ENCODE results near the gene BDH1.

Gene BDH1

GRCh38 chr3:197564097-197564843 is 8.5 kb upstream of the BDH1 start:
- Histone ChIP-seq H3K9ac (ENCODE audit: low read length) (no peak overlapping the region), H3K27ac (ENCODE audit: low read length) (no peak overlapping the region), H3K79me2 (ENCODE audit: low read length) (no peaks in the 10 kb centered on the region), H3K4me2 (ENCODE audit: low read length) (no peak overlapping the region), H3K4me3 (ENCODE audit: low read length) (no peak overlapping the region), H3K27me3 (ENCODE audit: low read depth, low read length) (no peaks in the 10 kb centered on the region), H4K20me1 (ENCODE audit: insufficient read depth, low read length) (no peaks in the 10 kb centered on the region), H3K9me3 (ENCODE audit: insufficient read depth, low read length) (peaks cover 6% of the 10 kb centered on the region; the same call in 1 of the 2 replicates), H3K36me3 (replicated peaks; ENCODE audit: low read depth, low read length) (no peaks in the 10 kb centered on the region), H3K4me1 (ENCODE audit: low read length) (no peaks in the 10 kb centered on the region), H2AFZ (ENCODE audit: low read depth, low read length) (no peak overlapping the region)
- no peak for TF ChIP-seq CTCF (IDR thresholded peaks at IDR 0.05; ENCODE audit: low read depth, low read length)
- no peak for TF ChIP-seq EZH2phosphoT487 (IDR thresholded peaks at IDR 0.05; ENCODE audit: low read depth)

- Histone ChIP-seq H3K4me1 (ENCODE audit: low read length) (no peaks in the 10 kb centered on the region; the same call in 1 of the 2 replicates), H4K20me1 (ENCODE audit: insufficient read depth, low read length) (no peaks in the 10 kb centered on the region), H2AFZ (ENCODE audit: low read depth, low read length) (no peak overlapping the region), H3K36me3 (replicated peaks; ENCODE audit: low read depth, low read length) (no peaks in the 10 kb centered on the region), H3K27me3 (ENCODE audit: low read depth, low read length) (peaks cover 5% of the 10 kb centered on the region; the same call in 1 of the 2 replicates), H3K27ac (ENCODE audit: low read length) (no peak overlapping the region), H3K4me2 (ENCODE audit: low read length) (no peak overlapping the region), H3K79me2 (ENCODE audit: low read length) (no peaks in the 10 kb centered on the region), H3K4me3 (ENCODE audit: low read length) (no peak overlapping the region), H3K9me3 (ENCODE audit: insufficient read depth, low read length) (peaks cover 6% of the 10 kb centered on the region; the same call in 1 of the 2 replicates), H3K9ac (ENCODE audit: low read length) (no peak overlapping the region)
- no peak for TF ChIP-seq CTCF (IDR thresholded peaks at IDR 0.05; ENCODE audit: low read depth, low read length)
- TF ChIP-seq EZH2phosphoT487 (IDR thresholded peaks at IDR 0.05; ENCODE audit: low read depth), result no peak
Observed at GRCh38 chr3:197562398-197563251, 6.9 kb upstream of the BDH1 start.

DNA sequence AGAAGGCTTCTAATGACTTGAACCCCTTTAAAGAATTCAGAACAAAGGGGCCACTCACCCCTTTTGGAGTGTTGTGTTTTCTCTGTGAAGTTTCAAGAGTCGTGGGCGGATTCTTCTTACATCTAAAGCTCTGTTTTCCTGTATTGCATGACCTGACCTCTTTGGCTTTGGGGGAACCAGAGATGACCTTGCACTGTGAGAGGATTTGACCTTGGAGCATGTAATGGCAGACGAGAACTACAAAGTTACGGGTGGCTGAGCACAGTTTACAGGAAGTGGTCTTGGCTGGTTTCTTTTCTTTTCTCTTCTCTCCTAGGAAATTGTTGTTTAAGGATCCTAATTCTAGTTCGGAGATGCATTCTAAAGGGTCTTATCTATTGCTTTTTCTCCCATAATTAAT is 6.2 kb upstream of the BDH1 start:
- H3K4me1 ChIP-seq (ENCODE audit: low read length), result no peaks in the 10 kb centered on the region; the same call in 1 of the 2 replicates
- H2AFZ ChIP-seq (ENCODE audit: low read depth, low read length), result no peak overlapping the region
- no peaks in the 10 kb centered on the region for H4K20me1 ChIP-seq (ENCODE audit: insufficient read depth, low read length)
- H3K79me2 ChIP-seq (ENCODE audit: low read length), result no peaks in the 10 kb centered on the region
- no peak for TF ChIP-seq EZH2phosphoT487 (IDR thresholded peaks at IDR 0.05; ENCODE audit: low read depth)
- TF ChIP-seq CTCF (IDR thresholded peaks at IDR 0.05; ENCODE audit: low read depth, low read length), result no peak
- no peak overlapping the region for H3K4me3 ChIP-seq (ENCODE audit: low read length)
- peaks cover 6% of the 10 kb centered on the region; the same call in 1 of the 2 replicates for H3K27me3 ChIP-seq (ENCODE audit: low read depth, low read length)
- no peak overlapping the region for H3K27ac ChIP-seq (ENCODE audit: low read length)
- no peak overlapping the region for H3K4me2 ChIP-seq (ENCODE audit: low read length)
- H3K9ac ChIP-seq (ENCODE audit: low read length), result no peak overlapping the region
- H3K36me3 ChIP-seq (replicated peaks; ENCODE audit: low read depth, low read length), result no peaks in the 10 kb centered on the region
- H3K9me3 ChIP-seq (ENCODE audit: insufficient read depth, low read length), result peaks cover 6% of the 10 kb centered on the region; the same call in 1 of the 2 replicates

DNA sequence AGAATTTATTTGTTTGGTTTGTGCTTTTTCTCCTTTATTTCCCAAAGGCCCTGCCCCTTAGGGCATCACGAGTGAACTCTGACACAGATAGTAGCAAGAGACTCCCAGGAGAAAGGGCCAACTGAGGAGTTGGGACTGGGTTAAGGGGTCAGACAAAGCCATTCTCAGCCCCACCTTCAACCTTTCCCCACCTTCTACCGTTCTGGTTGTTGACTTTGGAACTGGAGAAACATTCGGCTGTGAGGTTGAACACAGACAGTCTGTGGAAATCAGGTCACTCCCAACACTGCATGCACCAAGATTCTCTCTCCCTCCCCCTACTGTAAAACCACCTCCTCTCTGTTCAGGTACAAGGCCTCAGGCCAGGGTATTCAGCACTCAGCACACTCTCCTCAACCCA is 3.9 kb upstream of the BDH1 start:
- Histone ChIP-seq H4K20me1 (ENCODE audit: insufficient read depth, low read length) (no peaks in the 10 kb centered on the region), H3K4me2 (ENCODE audit: low read length) (no peak overlapping the region), H3K4me3 (ENCODE audit: low read length) (no peak overlapping the region), H3K36me3 (replicated peaks; ENCODE audit: low read depth, low read length) (no peaks in the 10 kb centered on the region), H3K9ac (ENCODE audit: low read length) (no peak overlapping the region), H3K79me2 (ENCODE audit: low read length) (peaks cover 7% of the 10 kb centered on the region; the same call in 1 of the 2 replicates), H3K27me3 (ENCODE audit: low read depth, low read length) (peaks cover 6% of the 10 kb centered on the region; the same call in 1 of the 2 replicates), H3K9me3 (ENCODE audit: insufficient read depth, low read length) (peaks cover 4% of the 10 kb centered on the region; the same call in 1 of the 2 replicates), H2AFZ (ENCODE audit: low read depth, low read length) (no peak overlapping the region), H3K27ac (ENCODE audit: low read length) (no peak overlapping the region), H3K4me1 (ENCODE audit: low read length) (no peaks in the 10 kb centered on the region; the same call in 1 of the 2 replicates)
- TF ChIP-seq CTCF (IDR thresholded peaks at IDR 0.05; ENCODE audit: low read depth, low read length), result no peak
- no peak for TF ChIP-seq EZH2phosphoT487 (IDR thresholded peaks at IDR 0.05; ENCODE audit: low read depth)

Measured in OCI-LY3 (cell line).